NB4 (cell line): Measurements from ENCODE around the gene ENC1.

ENCODE experiments used
- CTCF ChIP-seq: IDR thresholded peaks from one replicate; pipeline ENCODE4 v1.5.1; 2012; ENCODE audit warnings: low read depth, low read length
- POLR2A ChIP-seq: IDR thresholded peaks from 2 replicates; pipeline ENCODE4 v1.6.1; 2011; ENCODE audit warnings: mild to moderate bottlenecking; ENCODE audit not compliant: insufficient read length; ENCODE audit errors: extremely low read depth

GRCh38 chr5:74684900-74685851 is 44.6 kb upstream of the ENC1 start, which contains the start of gene HEXB:
- no peak for TF ChIP-seq CTCF
- peak; percentile 63 for TF ChIP-seq POLR2A
